IMR-90 (cell line): ENCODE data around the gene MICAL3. TPM values are rescaled to one million over a fixed set of nuclear protein-coding genes. Genes with fewer than 3 reads are reported as not detected.

Experiments used
- ATAC-seq: fragments of 200-7000 bp; cut with Tn5 transposase; 2 replicates; pipeline ENCODE4 v1.9.1; 2020; ENCODE audit warnings: low read depth, mild to moderate bottlenecking, moderate library complexity
- BruUV-seq: library from RNA; stranded (reverse); fragments of 400-500 nt; replicated peaks from 2 replicates; lab custom pipeline; 2021; lab: Mats Ljungman, UMichigan
- CTCF ChIA-PET: fragments of 300-600 bp; formaldehyde crosslinking; extraction: SDS; loops from one replicate; lab custom pipeline; 2021; ENCODE audit warnings: antibody characterized with exemption; lab: Yijun Ruan, JAX
- POLR2A ChIA-PET: fragments of 300-600 bp; sonication (Branson Sonifier 250); formaldehyde crosslinking; loops from one replicate; lab custom pipeline; 2022; ENCODE audit warnings: antibody characterized with exemption; ENCODE audit not compliant: unreplicated experiment; lab: Charles Lee
- DNase-seq: peaks from one replicate; pipeline ENCODE4 v3.0.0; 2013
- H2AFZ ChIP-seq: replicated peaks from 2 replicates; pipeline ENCODE3; 2013; ENCODE audit warnings: low read length, mild to moderate bottlenecking; ENCODE audit not compliant: poor library complexity
- H2AK5ac ChIP-seq: 2 replicates; pipeline ENCODE4 v1.6.1; 2013; ENCODE audit warnings: low read depth, low read length, inconsistent platforms
- H2AK9ac ChIP-seq: replicated peaks from 2 replicates; pipeline ENCODE3; 2013; ENCODE audit warnings: mild to moderate bottlenecking, low read depth, low read length, moderate library complexity; ENCODE audit not compliant: poor library complexity
- H2BK120ac ChIP-seq: 2 replicates; pipeline ENCODE4 v1.6.1; 2013; ENCODE audit warnings: low read depth, low read length, inconsistent platforms
- H2BK15ac ChIP-seq: 3 replicates; pipeline ENCODE4 v1.6.1; 2013; ENCODE audit warnings: low read depth, low read length, inconsistent platforms
- H2BK20ac ChIP-seq: 2 replicates; pipeline ENCODE4 v1.6.1; 2013; ENCODE audit warnings: low read depth, mild to moderate bottlenecking, inconsistent platforms, low read length, moderate library complexity
- H2BK5ac ChIP-seq: 2 replicates; pipeline ENCODE4 v1.6.1; 2013; ENCODE audit warnings: mild to moderate bottlenecking, low read depth, low read length, inconsistent platforms; ENCODE audit not compliant: poor library complexity, severe bottlenecking
- H3K14ac ChIP-seq: replicated peaks from 2 replicates; pipeline ENCODE4 v1.6.1; 2013; ENCODE audit warnings: low read depth, low read length, inconsistent platforms
- H3K18ac ChIP-seq: 2 replicates; pipeline ENCODE4 v1.6.1; 2013; ENCODE audit warnings: low read depth, low read length, control low read depth
- H3K23ac ChIP-seq: 2 replicates; pipeline ENCODE4 v1.6.1; 2013; ENCODE audit warnings: low read depth, low read length, inconsistent platforms
- H3K27ac ChIP-seq: 2 replicates; pipeline ENCODE4 v1.5.1; 2013; ENCODE audit warnings: mild to moderate bottlenecking, control low read depth, low read length; ENCODE audit not compliant: insufficient read depth
- H3K27me3 ChIP-seq: 2 replicates; pipeline ENCODE4 v1.6.1; 2013; ENCODE audit warnings: low read length; ENCODE audit not compliant: control insufficient read depth, insufficient read depth
- H3K36me3 ChIP-seq: 2 replicates; pipeline ENCODE4 v1.6.1; 2013; ENCODE audit warnings: low read length, mixed read lengths; ENCODE audit not compliant: control insufficient read depth, insufficient read depth
- H3K4ac ChIP-seq: 2 replicates; pipeline ENCODE4 v1.6.1; 2013; ENCODE audit warnings: low read depth, low read length, inconsistent platforms
- H3K4me1 ChIP-seq: 2 replicates; pipeline ENCODE4 v1.6.1; 2013; ENCODE audit warnings: low read length, mixed read lengths; ENCODE audit not compliant: control insufficient read depth, insufficient read depth
- H3K4me2 ChIP-seq: 2 replicates; pipeline ENCODE4 v1.6.1; 2013; ENCODE audit warnings: low read depth, mild to moderate bottlenecking, control low read depth, low read length, moderate library complexity
- H3K4me3 ChIP-seq: 2 replicates; pipeline ENCODE4 v1.5.1; 2013; ENCODE audit warnings: low read depth, mild to moderate bottlenecking, control low read depth, low read length, moderate library complexity; ENCODE audit not compliant: insufficient read depth
- H3K56ac ChIP-seq: 2 replicates; pipeline ENCODE4 v1.6.1; 2013; ENCODE audit warnings: low read length, inconsistent platforms; ENCODE audit not compliant: insufficient read depth; ENCODE audit errors: extremely low read depth
- H3K79me1 ChIP-seq, 2 experiments: 2 replicates each; pipeline ENCODE4 v1.6.1; 2013; ENCODE audit warnings: low read length in 2 of 2, inconsistent platforms in 1 of 2, low read depth in 1 of 2
- H3K9ac ChIP-seq: 2 replicates; pipeline ENCODE4 v1.6.1; 2013; ENCODE audit warnings: low read depth, low read length, control low read depth
- H3K9me1 ChIP-seq: 2 replicates; pipeline ENCODE4 v1.6.1; 2013; ENCODE audit warnings: low read length, inconsistent platforms; ENCODE audit not compliant: insufficient read depth
- H3K9me3 ChIP-seq: 2 replicates; pipeline ENCODE4 v1.6.1; 2013; ENCODE audit warnings: low read length; ENCODE audit not compliant: control insufficient read depth, insufficient read depth
- H4K20me1 ChIP-seq: 2 replicates; pipeline ENCODE4 v1.6.1; 2013; ENCODE audit warnings: low read length, inconsistent platforms; ENCODE audit not compliant: insufficient read depth
- H4K5ac ChIP-seq: 2 replicates; pipeline ENCODE4 v1.6.1; 2013; ENCODE audit warnings: mild to moderate bottlenecking, low read depth, low read length, control low read depth
- H4K8ac ChIP-seq, 2 experiments: 2 replicates each; pipeline ENCODE4 v1.6.1; 2013; ENCODE audit warnings: low read depth in 2 of 2, low read length in 2 of 2, control low read depth in 1 of 2, inconsistent platforms in 1 of 2
- H4K91ac ChIP-seq: 2 replicates; pipeline ENCODE4 v1.6.1; 2013; ENCODE audit warnings: low read depth, low read length, inconsistent platforms; ENCODE audit not compliant: insufficient read depth
- CEBPB ChIP-seq: IDR thresholded peaks from 2 replicates; pipeline ENCODE4 v1.6.1; 2012; ENCODE audit warnings: low read depth, low read length, improper control_type of control experiment
- CHD1 ChIP-seq: IDR thresholded peaks from 2 replicates; pipeline ENCODE4 v1.6.1; 2012; ENCODE audit warnings: low read depth, low read length, improper control_type of control experiment
- FOS ChIP-seq: fragments of 150-350 bp; IDR thresholded peaks from 2 replicates; pipeline ENCODE4 v1.6.1; 2016; ENCODE audit warnings: low read depth, low read length
- MXI1 ChIP-seq: IDR thresholded peaks from 2 replicates; pipeline ENCODE4 v1.6.1; 2012; ENCODE audit warnings: low read depth, mild to moderate bottlenecking, low read length, moderate library complexity, borderline replicate concordance
- POLR2A ChIP-seq: IDR thresholded peaks from 2 replicates; pipeline ENCODE4 v1.6.1; 2012; ENCODE audit warnings: mild to moderate bottlenecking, low read depth, low read length
- SMC3 ChIP-seq: fragments of 150-350 bp; IDR thresholded peaks from 2 replicates; pipeline ENCODE4 v1.6.1; 2016; ENCODE audit warnings: low read depth, mild to moderate bottlenecking, antibody characterized with exemption, low read length, moderate library complexity
- WGBS, 2 experiments: methylation state at CpG; one replicate each; pipeline versions ENCODE4 v1.1.5 to v1.1.7; 2013; ENCODE audit warnings: missing lambda C conversion rate in 2 of 2; ENCODE audit not compliant: insufficient read length in 1 of 2; ENCODE audit errors: extremely low coverage in 2 of 2; 5-methylcytosine and 5-hydroxymethylcytosine counted together
- dilution Hi-C: fragments of 300-500 bp; cut with HindIII; formaldehyde crosslinking; loops from one replicate; pipeline ENCODE4 v1.14.3; 2018; ENCODE audit warnings: low sequenced_read_pairs; ENCODE audit not compliant: unreplicated experiment
- in situ Hi-C: fragments of 300-500 bp; cut with MboI; formaldehyde crosslinking; loops from 3 replicates; pipeline ENCODE4 v1.14.3; 2019; ENCODE audit warnings: low sequenced_read_pairs, inconsistent platforms, mixed read lengths
- intact Hi-C: fragments of 100-400 bp; cut with micrococcal nuclease; formaldehyde crosslinking; loops from 2 replicates; pipeline ENCODE4 v1.10.0; 2022
- polyA plus RNA-seq, 3 experiments: library from polyadenylated mRNA; depleted of rRNA; stranded (reverse); fragments of >200 nt; gene quantifications; 2 replicates each; pipeline ENCODE4 v1.2.3, GENCODE V29; 2012; ENCODE audit warnings: low replicate concordance in 1 of 3
- total RNA-seq: library from RNA; depleted of rRNA; stranded (reverse); fragments of >200 nt; gene quantifications from 2 replicates; pipeline ENCODE4 v1.2.3, GENCODE V29; 2012
- TF ChIP-seq, protein P1 (sequence below): fragments of 150-350 bp; IDR thresholded peaks from 2 replicates; pipeline ENCODE4 v1.6.1; 2017; ENCODE audit warnings: mild to moderate bottlenecking, antibody characterized with exemption, low read length, low read depth

Gene MICAL3
- total and polyA plus RNA-seq, 2 of the 4 experiments (the other 2 are of a cell fraction), result 17.6 to 26.8 TPM

DNA sequence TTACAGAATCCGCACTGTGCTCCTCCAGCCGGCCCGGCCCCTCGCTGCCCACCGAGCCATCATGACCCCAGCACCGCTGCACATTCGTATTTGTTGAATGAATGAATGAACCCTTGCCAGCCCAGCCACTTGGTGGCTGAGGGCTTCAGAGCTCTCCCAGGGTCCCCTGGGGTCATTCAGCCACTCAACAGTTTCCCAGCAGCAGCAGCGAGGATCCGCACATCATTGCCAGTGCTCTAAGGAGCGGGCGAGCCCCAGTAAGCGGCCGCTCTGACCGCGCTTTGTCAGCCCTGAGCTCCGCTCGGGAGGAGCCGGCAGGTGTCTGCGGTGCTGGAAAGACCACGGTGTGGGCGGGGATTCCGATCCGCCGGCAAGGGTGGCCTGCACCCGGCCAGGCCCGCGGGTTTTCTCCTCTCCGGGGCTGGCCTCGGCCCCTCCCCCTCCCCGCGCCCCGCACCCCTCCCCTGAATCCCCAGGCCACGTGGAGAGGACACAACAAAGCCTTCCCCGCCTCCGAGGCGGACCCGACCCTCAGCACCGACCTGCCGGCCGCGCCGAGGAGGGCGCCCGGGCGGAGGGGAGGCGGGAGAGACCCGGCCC lies 250.7 kb downstream of the MICAL3 start:
- ChIA-PET CTCF (no interaction called here), POLR2A (interaction anchor here (0.8 kb wide), 1 partner anchor 22 kb away, joined by 3 read pairs; no protein-coding TSS in a partner anchor)
- Histone ChIP-seq H2AFZ (peak overlapping the region; percentile 94), H4K20me1 (peaks cover 47% of the 10 kb centered on the region), H3K27me3 (no peaks in the 10 kb centered on the region), H3K23ac (no peak overlapping the region), H3K56ac (peak overlapping the region; percentile 40; the same call in 1 of the 2 replicates), H2BK120ac (no peak overlapping the region), H2BK15ac (no peak overlapping the region), H3K4me1 (peaks cover 15% of the 10 kb centered on the region), H3K4ac (peak overlapping the region; percentile 40), H3K14ac (peak overlapping the region; percentile 67; the same call in 1 of the 2 replicates), H3K27ac (peak overlapping the region; percentile 26; the same call in 1 of the 2 replicates), H3K9me1 (peaks cover 18% of the 10 kb centered on the region; the same call in 1 of the 2 replicates), H4K8ac (peak overlapping the region in 1 of 2 experiments; percentile 12; a peak in 1 of 4 replicates), H3K36me3 (no peaks in the 10 kb centered on the region), H2AK9ac (peak overlapping the region; percentile 96), H3K9me3 (no peaks in the 10 kb centered on the region), H3K79me1 (peaks cover 12 to 41% of the 10 kb centered on the region in 2 experiments; a peak in 3 of 4 replicates), H4K91ac (no peak overlapping the region), H3K4me3 (peak overlapping the region; percentile 62), H3K4me2 (peak overlapping the region; percentile 93), H2BK20ac (no peak overlapping the region), H3K18ac (no peak overlapping the region), H4K5ac (no peak overlapping the region), H2AK5ac (peak overlapping the region; percentile 43; the same call in 1 of the 2 replicates), H3K9ac (peak overlapping the region; percentile 24), H2BK5ac (peak overlapping the region; percentile 12)
- peak; percentile 70; the same call in 1 of the 2 replicates for TF ChIP-seq MXI1
- TF ChIP-seq, protein P1, sequence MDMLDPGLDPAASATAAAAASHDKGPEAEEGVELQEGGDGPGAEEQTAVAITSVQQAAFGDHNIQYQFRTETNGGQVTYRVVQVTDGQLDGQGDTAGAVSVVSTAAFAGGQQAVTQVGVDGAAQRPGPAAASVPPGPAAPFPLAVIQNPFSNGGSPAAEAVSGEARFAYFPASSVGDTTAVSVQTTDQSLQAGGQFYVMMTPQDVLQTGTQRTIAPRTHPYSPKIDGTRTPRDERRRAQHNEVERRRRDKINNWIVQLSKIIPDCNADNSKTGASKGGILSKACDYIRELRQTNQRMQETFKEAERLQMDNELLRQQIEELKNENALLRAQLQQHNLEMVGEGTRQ, result peak; percentile 19; the same call in 1 of the 2 replicates
- no peak for TF ChIP-seq CHD1
- no peak for TF ChIP-seq SMC3
- TF ChIP-seq FOS, result no peak
- no peak for TF ChIP-seq POLR2A
- no peak for TF ChIP-seq CEBPB
- dilution Hi-C loops, result no loop called here
- DNase-seq, result peak; percentile 28
- WGBS, 2 experiments, result 2% methylated on average over 9 of the region's 47 CpGs; no CpG with 5 or more reads in 1 of the 2 experiments
- intact Hi-C loops, result no loop called here
- in situ Hi-C loops, result loop anchor here (5.0 kb wide), 1 partner anchor 41 kb away; no protein-coding TSS in a partner anchor
- no TSS peak for BruUV-seq
- ATAC-seq, result peak; percentile 53
